ENCODE results near the gene INSIG2.

GRCh38 chr2:118040891-118041290, 47.4 kb upstream of the INSIG2 start:
- TF ChIP-seq EP300 (IDR thresholded peaks at IDR 0.05) (no peak), CTCF (IDR thresholded peaks at IDR 0.05) (no peak), POLR2AphosphoS5 (IDR thresholded peaks at IDR 0.05) (no peak), POLR2A (IDR thresholded peaks at IDR 0.05) (no peak)
